H1 (cell line): ENCODE data around the gene SBF2. TPM values are rescaled to one million over a fixed set of nuclear protein-coding genes. Genes with fewer than 3 reads are reported as not detected.

ENCODE experiments used
- POLR2AphosphoS5 ChIP-seq: IDR thresholded peaks from 2 replicates; pipeline ENCODE4 v1.6.1; 2011; ENCODE audit warnings: low read depth, low read length
- SIN3A ChIP-seq, 2 experiments: IDR thresholded peaks in 1 of 2; conservative IDR thresholded peaks in 1 of 2; 2 replicates each; pipeline ENCODE4 v1.6.1; 2011 to 2012; ENCODE audit warnings: low read length in 2 of 2, improper control_type of control experiment in 1 of 2, low read depth in 1 of 2, mild to moderate bottlenecking in 1 of 2
- polyA plus RNA-seq, 7 experiments: library from polyadenylated mRNA; depleted of rRNA in 3 of 7; stranded (reverse) in 5 of 7; unstranded in 2 of 7; fragments of >200 nt in 5 of 7; fragments of 200-250 nt in 2 of 7; gene quantifications; 1 replicate in 5 of 7; 2 replicates in 1 of 7; 4 replicates in 1 of 7; pipeline versions ENCODE4 v1.2.1 to v1.2.3, GENCODE V29; 2011 to 2013; ENCODE audit warnings: missing spikeins in 2 of 7, mixed read lengths in 2 of 7
- total RNA-seq: library from RNA; stranded (reverse); fragmentation: NEBNext Ultra II Directional; extraction: Animal tissue kit (Norgen Biotek cat#: 25700); gene quantifications from 2 replicates; pipeline ENCODE4 v1.2.1, GENCODE V29; 2021

The SBF2 gene
- total and polyA plus RNA-seq, 2 of the 8 experiments (the other 6 are each of a cell fraction or from before 2014, with no cell fraction given): 36.7 to 50.5 TPM

GRCh38 chr11:9769621-9770020 lies 524.4 kb downstream of the SBF2 start (continued):
- no peak for TF ChIP-seq POLR2AphosphoS5
- TF ChIP-seq SIN3A (conservative IDR thresholded peaks at IDR 0.05 in 1 of 2, IDR thresholded peaks at IDR 0.05 in 1 of 2; ENCODE audit: low read depth in 1 of 2, low read length in 2 of 2): no peak
- TF ChIP-seq, all 59 proteins: peak for 0
